ENCODE measurements around the gene THEMIS.

Gene THEMIS

DNA sequence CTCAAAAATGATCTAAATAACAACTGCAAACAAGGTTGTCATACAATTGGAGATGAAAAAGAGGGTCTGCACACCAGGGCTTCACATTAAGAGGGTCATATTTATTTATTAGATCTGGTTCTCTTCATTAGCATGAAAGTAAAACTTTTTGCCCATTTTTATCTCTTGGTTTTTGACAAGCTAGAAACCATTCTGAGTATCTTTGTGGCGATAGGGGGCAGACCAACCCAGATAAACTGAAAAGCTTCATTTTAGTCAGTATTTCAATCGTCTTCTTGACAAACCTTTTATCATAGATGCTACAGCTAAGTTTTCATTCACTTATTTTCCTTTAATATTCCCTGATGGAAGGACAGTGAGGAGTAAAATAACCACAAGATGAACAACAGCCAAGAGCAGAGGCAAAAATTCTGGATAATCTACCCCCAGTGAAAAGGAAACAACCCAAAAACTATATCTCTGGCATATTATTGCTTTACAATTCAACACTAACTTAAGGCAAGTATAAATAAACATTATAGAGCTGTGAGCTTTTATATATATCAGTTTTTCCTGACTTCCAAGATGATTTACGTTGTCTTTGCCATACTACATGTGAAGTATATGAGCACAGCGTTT, 45.2 kb downstream of the THEMIS start:
- Histone ChIP-seq H3K36me3 (replicated peaks; ENCODE audit: insufficient read depth, low read length) (no peaks in the 10 kb centered on the region), H3F3A (ENCODE audit: insufficient read depth, low read length) (no peaks in the 10 kb centered on the region), H4K20me1 (ENCODE audit: insufficient read depth, low read length) (no peaks in the 10 kb centered on the region), H3K9ac (ENCODE audit: low read length) (no peak overlapping the region), H3K27me3 (replicated peaks; ENCODE audit: insufficient read depth, low read length) (no peaks in the 10 kb centered on the region), H3K9me2 (replicated peaks; ENCODE audit: insufficient read depth, low read length) (no peaks in the 10 kb centered on the region), H3K27ac (ENCODE audit: low read length) (no peak overlapping the region), H3K9me3 (replicated peaks; ENCODE audit: insufficient read depth, low read length) (no peaks in the 10 kb centered on the region), H3K4me1 (ENCODE audit: low read length) (peaks cover 8% of the 10 kb centered on the region; the same call in 1 of the 2 replicates), H2AFZ (ENCODE audit: low read length) (no peak overlapping the region), H3K4me2 (ENCODE audit: low read depth, low read length) (peak overlapping the region; percentile 15; the same call in 1 of the 2 replicates), H3K4me3 (ENCODE audit: low read length) (no peak overlapping the region), H3K79me2 (ENCODE audit: low read length) (no peaks in the 10 kb centered on the region)
- peak; percentile 57 for DNase-seq
- no peak for TF ChIP-seq EZH2phosphoT487 (IDR thresholded peaks at IDR 0.05; ENCODE audit: low read length)
- TF ChIP-seq, protein P1, sequence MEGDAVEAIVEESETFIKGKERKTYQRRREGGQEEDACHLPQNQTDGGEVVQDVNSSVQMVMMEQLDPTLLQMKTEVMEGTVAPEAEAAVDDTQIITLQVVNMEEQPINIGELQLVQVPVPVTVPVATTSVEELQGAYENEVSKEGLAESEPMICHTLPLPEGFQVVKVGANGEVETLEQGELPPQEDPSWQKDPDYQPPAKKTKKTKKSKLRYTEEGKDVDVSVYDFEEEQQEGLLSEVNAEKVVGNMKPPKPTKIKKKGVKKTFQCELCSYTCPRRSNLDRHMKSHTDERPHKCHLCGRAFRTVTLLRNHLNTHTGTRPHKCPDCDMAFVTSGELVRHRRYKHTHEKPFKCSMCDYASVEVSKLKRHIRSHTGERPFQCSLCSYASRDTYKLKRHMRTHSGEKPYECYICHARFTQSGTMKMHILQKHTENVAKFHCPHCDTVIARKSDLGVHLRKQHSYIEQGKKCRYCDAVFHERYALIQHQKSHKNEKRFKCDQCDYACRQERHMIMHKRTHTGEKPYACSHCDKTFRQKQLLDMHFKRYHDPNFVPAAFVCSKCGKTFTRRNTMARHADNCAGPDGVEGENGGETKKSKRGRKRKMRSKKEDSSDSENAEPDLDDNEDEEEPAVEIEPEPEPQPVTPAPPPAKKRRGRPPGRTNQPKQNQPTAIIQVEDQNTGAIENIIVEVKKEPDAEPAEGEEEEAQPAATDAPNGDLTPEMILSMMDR (IDR thresholded peaks at IDR 0.05; ENCODE audit: low read length) = peak; percentile 63

DNA sequence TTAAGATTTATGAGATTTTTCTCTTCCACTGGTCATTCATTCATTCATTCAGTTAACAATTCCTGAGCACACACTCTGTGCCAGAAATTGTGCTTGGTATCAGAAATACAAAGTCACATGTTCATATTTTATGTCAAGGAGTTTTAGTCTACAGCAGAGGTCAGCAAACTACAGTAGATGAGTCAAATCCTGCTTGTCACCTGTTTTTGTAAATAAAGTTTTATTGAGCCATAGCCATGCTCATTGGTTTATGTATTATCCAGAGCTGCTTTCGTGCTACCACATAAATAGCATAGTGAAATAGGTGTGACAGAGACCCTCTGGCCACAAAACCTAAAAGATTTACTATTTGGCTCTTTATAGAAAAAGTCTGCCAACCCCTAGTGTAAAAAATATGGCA, 46.8 kb downstream of the THEMIS start:
- Histone ChIP-seq H3K4me2 (ENCODE audit: low read depth, low read length) (no peak overlapping the region), H3K9me2 (replicated peaks; ENCODE audit: insufficient read depth, low read length) (no peaks in the 10 kb centered on the region), H3F3A (ENCODE audit: insufficient read depth, low read length) (no peaks in the 10 kb centered on the region), H3K9me3 (replicated peaks; ENCODE audit: insufficient read depth, low read length) (no peaks in the 10 kb centered on the region), H4K20me1 (ENCODE audit: insufficient read depth, low read length) (no peaks in the 10 kb centered on the region), H3K9ac (ENCODE audit: low read length) (no peak overlapping the region), H2AFZ (ENCODE audit: low read length) (no peak overlapping the region), H3K36me3 (replicated peaks; ENCODE audit: insufficient read depth, low read length) (no peaks in the 10 kb centered on the region), H3K4me1 (ENCODE audit: low read length) (peaks cover 8% of the 10 kb centered on the region; the same call in 1 of the 2 replicates), H3K27ac (ENCODE audit: low read length) (no peak overlapping the region), H3K79me2 (ENCODE audit: low read length) (no peaks in the 10 kb centered on the region), H3K4me3 (ENCODE audit: low read length) (no peak overlapping the region), H3K27me3 (replicated peaks; ENCODE audit: insufficient read depth, low read length) (no peaks in the 10 kb centered on the region)
- TF ChIP-seq EZH2 (optimal IDR thresholded peaks at IDR 0.05; ENCODE audit: low read depth, low read length) (no peak), EZH2phosphoT487 (IDR thresholded peaks at IDR 0.05; ENCODE audit: low read length) (no peak)
- TF ChIP-seq, protein P1 (IDR thresholded peaks at IDR 0.05; ENCODE audit: low read length) = peak; percentile 34
- peak; percentile 50 for DNase-seq

DNA sequence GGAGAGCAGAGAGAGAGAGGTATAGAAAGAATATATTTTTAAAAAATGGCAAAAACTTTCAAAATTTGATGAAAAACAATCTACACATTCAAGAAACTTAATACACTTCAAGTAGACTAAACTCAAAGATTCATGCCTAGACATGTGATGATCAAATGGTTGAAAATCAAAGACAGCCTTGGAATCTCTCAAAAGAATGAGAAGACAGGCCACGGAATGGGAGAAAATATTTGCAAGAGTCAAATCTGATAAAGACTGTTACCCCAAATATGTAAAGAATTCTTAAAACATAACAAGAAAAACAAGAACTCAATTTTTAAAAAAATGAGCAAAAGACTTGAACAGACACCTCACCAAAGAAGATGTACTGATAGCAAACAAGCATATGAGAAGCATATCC, 49.7 kb downstream of the THEMIS start:
- no peak overlapping the region for H3K27ac ChIP-seq (ENCODE audit: low read length)
- no peaks in the 10 kb centered on the region for H3F3A ChIP-seq (ENCODE audit: insufficient read depth, low read length)
- no peaks in the 10 kb centered on the region for H3K27me3 ChIP-seq (replicated peaks; ENCODE audit: insufficient read depth, low read length)
- no peak overlapping the region for H3K9ac ChIP-seq (ENCODE audit: low read length)
- no peak for TF ChIP-seq EZH2phosphoT487 (IDR thresholded peaks at IDR 0.05; ENCODE audit: low read length)
- TF ChIP-seq, protein P1 (IDR thresholded peaks at IDR 0.05; ENCODE audit: low read length) = no peak
- TF ChIP-seq EZH2 (optimal IDR thresholded peaks at IDR 0.05; ENCODE audit: low read depth, low read length) = no peak
- DNase-seq = no peak
- no peaks in the 10 kb centered on the region for H3K9me3 ChIP-seq (replicated peaks; ENCODE audit: insufficient read depth, low read length)
- H4K20me1 ChIP-seq (ENCODE audit: insufficient read depth, low read length) = no peaks in the 10 kb centered on the region
- H2AFZ ChIP-seq (ENCODE audit: low read length) = no peak overlapping the region
- no peaks in the 10 kb centered on the region for H3K4me1 ChIP-seq (ENCODE audit: low read length)
- no peak overlapping the region for H3K4me3 ChIP-seq (ENCODE audit: low read length)
- no peak overlapping the region for H3K4me2 ChIP-seq (ENCODE audit: low read depth, low read length)
- H3K36me3 ChIP-seq (replicated peaks; ENCODE audit: insufficient read depth, low read length) = no peaks in the 10 kb centered on the region
- H3K9me2 ChIP-seq (replicated peaks; ENCODE audit: insufficient read depth, low read length) = no peaks in the 10 kb centered on the region
- no peaks in the 10 kb centered on the region for H3K79me2 ChIP-seq (ENCODE audit: low read length)

All from MM.1S (cell line).